Neural cell (in vitro differentiated cells): ENCODE data around the gene FBLN7. TPM values are rescaled to one million over a fixed set of nuclear protein-coding genes. Genes with fewer than 3 reads are reported as not detected.

Experiments
- H2AFZ ChIP-seq: fragments of 200-600, 300-800 bp; sonication (generic), shearing (Covaris generic); 2 replicates; pipeline ENCODE4 v1.6.0; 2014; ENCODE audit warnings: low read depth, mild to moderate bottlenecking, antibody characterized with exemption, low read length, moderate library complexity
- H3F3A ChIP-seq: fragments of 200-600 bp; shearing (Covaris generic); 2 replicates; pipeline ENCODE4 v1.6.1; 2016; ENCODE audit warnings: mild to moderate bottlenecking, moderate library complexity, mixed read lengths, antibody characterized with exemption, low read length; ENCODE audit not compliant: insufficient read depth, poor library complexity, severe bottlenecking
- H3K27ac ChIP-seq: fragments of 200-600, 300-800 bp; sonication (generic), shearing (Covaris generic); 2 replicates; pipeline ENCODE4 v1.5.1; 2014; ENCODE audit warnings: mild to moderate bottlenecking, low read length, moderate library complexity
- H3K27me3 ChIP-seq: fragments of 300-800, 200-600 bp; sonication (generic), shearing (Covaris generic); 2 replicates; pipeline ENCODE4 v1.6.0; 2014; ENCODE audit warnings: mild to moderate bottlenecking, low read depth, low read length, moderate library complexity; ENCODE audit not compliant: insufficient read depth
- H3K36me3 ChIP-seq: fragments of 300-800, 200-600 bp; sonication (generic), shearing (Covaris generic); 2 replicates; pipeline ENCODE4 v1.5.1; 2014; ENCODE audit warnings: mild to moderate bottlenecking, antibody characterized with exemption, low read length, moderate library complexity; ENCODE audit not compliant: insufficient read depth
- H3K4me2 ChIP-seq: fragments of 300-800, 200-600 bp; sonication (generic), shearing (Covaris generic); 2 replicates; pipeline ENCODE4 v1.6.0; 2014; ENCODE audit warnings: mild to moderate bottlenecking, low read length
- H3K4me3 ChIP-seq: fragments of 300-800, 200-600 bp; sonication (generic), shearing (Covaris generic); 2 replicates; pipeline ENCODE4 v1.5.1; 2014; ENCODE audit warnings: mild to moderate bottlenecking, low read length, moderate library complexity
- H3K79me2 ChIP-seq: fragments of 200-600 bp; shearing (Covaris generic); replicated peaks from 2 replicates; pipeline ENCODE4 v1.6.0; 2014; ENCODE audit warnings: mild to moderate bottlenecking, low read length, moderate library complexity; ENCODE audit not compliant: insufficient read depth
- H3K9ac ChIP-seq: fragments of 300-800, 200-600 bp; sonication (generic), shearing (Covaris generic); 2 replicates; pipeline ENCODE4 v1.6.1; 2016; ENCODE audit warnings: mild to moderate bottlenecking, low read length, mixed read lengths
- H3K9me2 ChIP-seq: fragments of 200-600 bp; shearing (Covaris generic); 2 replicates; pipeline ENCODE4 v1.6.1; 2016; ENCODE audit warnings: mild to moderate bottlenecking, low read length, mixed read lengths; ENCODE audit not compliant: insufficient read depth
- H3K9me3 ChIP-seq: fragments of 200-600, 300-800 bp; sonication (generic), shearing (Covaris generic); 2 replicates; pipeline ENCODE4 v1.6.1; 2016; ENCODE audit warnings: mild to moderate bottlenecking, mixed run types, low read length, moderate library complexity, mixed read lengths
- H4K20me1 ChIP-seq: fragments of 200-600 bp; shearing (Covaris generic); 2 replicates; pipeline ENCODE4 v1.6.1; 2016; ENCODE audit warnings: mild to moderate bottlenecking, mixed run types; ENCODE audit not compliant: insufficient read depth
- EP300 ChIP-seq: fragments of 450-650 bp; conservative IDR thresholded peaks from 2 replicates; pipeline ENCODE4 v1.6.1; 2014; ENCODE audit warnings: antibody characterized with exemption, mild to moderate bottlenecking, moderate library complexity; ENCODE audit not compliant: poor library complexity, severe bottlenecking
- EZH2 ChIP-seq: fragments of 200-600, 300-800 bp; shearing (Covaris generic), sonication (generic); IDR thresholded peaks from 2 replicates; pipeline ENCODE4 v1.6.1; 2014; ENCODE audit warnings: antibody characterized with exemption, low read length, borderline replicate concordance, mild to moderate bottlenecking; ENCODE audit not compliant: insufficient read depth, poor library complexity, severe bottlenecking
- MXI1 ChIP-seq: fragments of 450-650 bp; conservative IDR thresholded peaks from 2 replicates; pipeline ENCODE4 v1.6.1; 2014; ENCODE audit warnings: antibody characterized with exemption, mild to moderate bottlenecking; ENCODE audit not compliant: poor library complexity, severe bottlenecking
- POLR2AphosphoS5 ChIP-seq: IDR thresholded peaks from 2 replicates; pipeline ENCODE4 v1.6.1; 2012
- RAD21 ChIP-seq: fragments of 450-650 bp; conservative IDR thresholded peaks from 2 replicates; pipeline ENCODE4 v1.6.1; 2014; ENCODE audit warnings: antibody characterized with exemption, mild to moderate bottlenecking, moderate library complexity
- SMC3 ChIP-seq: fragments of 450-650 bp; conservative IDR thresholded peaks from 2 replicates; pipeline ENCODE4 v1.6.1; 2014; ENCODE audit warnings: antibody characterized with exemption, mild to moderate bottlenecking, moderate library complexity; ENCODE audit not compliant: poor library complexity
- TAF1 ChIP-seq: IDR thresholded peaks from 2 replicates; pipeline ENCODE4 v1.6.1; 2012; ENCODE audit warnings: low read depth
- polyA plus RNA-seq: library from polyadenylated mRNA; depleted of rRNA; stranded (reverse); fragments of >200 nt; gene quantifications from 2 replicates; pipeline ENCODE4 v1.2.3, GENCODE V29; 2014
- TF ChIP-seq, protein P1 (sequence below): IDR thresholded peaks from 2 replicates; pipeline ENCODE4 v1.6.1; 2012; ENCODE audit warnings: borderline replicate concordance
- TF ChIP-seq, protein P2 (sequence below): fragments of 450-650 bp; IDR thresholded peaks from 2 replicates; pipeline ENCODE4 v1.5.1; 2014; ENCODE audit warnings: antibody characterized with exemption, mild to moderate bottlenecking, moderate library complexity; ENCODE audit not compliant: poor library complexity, severe bottlenecking

Gene FBLN7
- polyA plus RNA-seq, 1 donor from 2014 or later = not detected

DNA sequence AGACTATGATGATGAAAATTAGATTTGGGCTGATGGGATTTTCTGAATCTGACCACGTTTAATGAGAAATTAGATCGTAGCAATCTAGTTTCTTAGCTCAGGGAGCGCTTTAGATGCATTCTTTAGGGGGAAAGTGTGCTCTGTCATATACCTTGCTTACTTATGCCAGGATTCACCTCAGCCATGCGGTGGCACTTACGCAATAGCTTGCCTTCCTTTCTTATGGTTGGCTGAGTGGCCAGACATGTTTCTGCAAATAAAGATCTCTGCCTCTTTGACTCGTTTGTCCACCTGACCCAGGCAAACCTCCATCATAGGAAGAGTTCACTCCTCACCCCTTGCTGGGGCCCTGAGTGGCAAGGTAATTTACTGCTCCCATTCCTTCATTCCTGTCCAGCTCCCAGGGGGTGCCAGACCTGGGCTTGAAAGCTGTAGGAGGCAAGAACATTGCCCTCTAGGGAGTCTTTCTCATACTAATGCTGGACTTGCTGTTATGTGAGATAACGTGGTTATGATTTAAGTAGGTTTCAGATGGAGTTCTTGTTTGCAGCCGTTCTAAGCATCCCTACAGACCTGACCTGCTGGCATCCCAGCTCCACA lies 57.1 kb downstream of the FBLN7 start:
- no peak overlapping the region for H3K9ac ChIP-seq
- TF ChIP-seq MXI1 (no peak), EZH2 (no peak), POLR2AphosphoS5 (no peak), TAF1 (no peak), RAD21 (no peak), SMC3 (no peak), EP300 (no peak)
- TF ChIP-seq, protein P1, sequence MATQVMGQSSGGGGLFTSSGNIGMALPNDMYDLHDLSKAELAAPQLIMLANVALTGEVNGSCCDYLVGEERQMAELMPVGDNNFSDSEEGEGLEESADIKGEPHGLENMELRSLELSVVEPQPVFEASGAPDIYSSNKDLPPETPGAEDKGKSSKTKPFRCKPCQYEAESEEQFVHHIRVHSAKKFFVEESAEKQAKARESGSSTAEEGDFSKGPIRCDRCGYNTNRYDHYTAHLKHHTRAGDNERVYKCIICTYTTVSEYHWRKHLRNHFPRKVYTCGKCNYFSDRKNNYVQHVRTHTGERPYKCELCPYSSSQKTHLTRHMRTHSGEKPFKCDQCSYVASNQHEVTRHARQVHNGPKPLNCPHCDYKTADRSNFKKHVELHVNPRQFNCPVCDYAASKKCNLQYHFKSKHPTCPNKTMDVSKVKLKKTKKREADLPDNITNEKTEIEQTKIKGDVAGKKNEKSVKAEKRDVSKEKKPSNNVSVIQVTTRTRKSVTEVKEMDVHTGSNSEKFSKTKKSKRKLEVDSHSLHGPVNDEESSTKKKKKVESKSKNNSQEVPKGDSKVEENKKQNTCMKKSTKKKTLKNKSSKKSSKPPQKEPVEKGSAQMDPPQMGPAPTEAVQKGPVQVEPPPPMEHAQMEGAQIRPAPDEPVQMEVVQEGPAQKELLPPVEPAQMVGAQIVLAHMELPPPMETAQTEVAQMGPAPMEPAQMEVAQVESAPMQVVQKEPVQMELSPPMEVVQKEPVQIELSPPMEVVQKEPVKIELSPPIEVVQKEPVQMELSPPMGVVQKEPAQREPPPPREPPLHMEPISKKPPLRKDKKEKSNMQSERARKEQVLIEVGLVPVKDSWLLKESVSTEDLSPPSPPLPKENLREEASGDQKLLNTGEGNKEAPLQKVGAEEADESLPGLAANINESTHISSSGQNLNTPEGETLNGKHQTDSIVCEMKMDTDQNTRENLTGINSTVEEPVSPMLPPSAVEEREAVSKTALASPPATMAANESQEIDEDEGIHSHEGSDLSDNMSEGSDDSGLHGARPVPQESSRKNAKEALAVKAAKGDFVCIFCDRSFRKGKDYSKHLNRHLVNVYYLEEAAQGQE = no peak
- TF ChIP-seq, protein P2, sequence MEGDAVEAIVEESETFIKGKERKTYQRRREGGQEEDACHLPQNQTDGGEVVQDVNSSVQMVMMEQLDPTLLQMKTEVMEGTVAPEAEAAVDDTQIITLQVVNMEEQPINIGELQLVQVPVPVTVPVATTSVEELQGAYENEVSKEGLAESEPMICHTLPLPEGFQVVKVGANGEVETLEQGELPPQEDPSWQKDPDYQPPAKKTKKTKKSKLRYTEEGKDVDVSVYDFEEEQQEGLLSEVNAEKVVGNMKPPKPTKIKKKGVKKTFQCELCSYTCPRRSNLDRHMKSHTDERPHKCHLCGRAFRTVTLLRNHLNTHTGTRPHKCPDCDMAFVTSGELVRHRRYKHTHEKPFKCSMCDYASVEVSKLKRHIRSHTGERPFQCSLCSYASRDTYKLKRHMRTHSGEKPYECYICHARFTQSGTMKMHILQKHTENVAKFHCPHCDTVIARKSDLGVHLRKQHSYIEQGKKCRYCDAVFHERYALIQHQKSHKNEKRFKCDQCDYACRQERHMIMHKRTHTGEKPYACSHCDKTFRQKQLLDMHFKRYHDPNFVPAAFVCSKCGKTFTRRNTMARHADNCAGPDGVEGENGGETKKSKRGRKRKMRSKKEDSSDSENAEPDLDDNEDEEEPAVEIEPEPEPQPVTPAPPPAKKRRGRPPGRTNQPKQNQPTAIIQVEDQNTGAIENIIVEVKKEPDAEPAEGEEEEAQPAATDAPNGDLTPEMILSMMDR = no peak
- H3K27ac ChIP-seq = no peak overlapping the region
- no peak overlapping the region for H2AFZ ChIP-seq
- no peaks in the 10 kb centered on the region for H3F3A ChIP-seq
- H3K9me3 ChIP-seq = no peaks in the 10 kb centered on the region
- no peaks in the 10 kb centered on the region for H3K79me2 ChIP-seq
- no peak overlapping the region for H3K4me2 ChIP-seq
- no peaks in the 10 kb centered on the region for H3K36me3 ChIP-seq
- H4K20me1 ChIP-seq = no peaks in the 10 kb centered on the region
- H3K4me3 ChIP-seq = no peak overlapping the region
- H3K27me3 ChIP-seq = no peaks in the 10 kb centered on the region
- H3K9me2 ChIP-seq = no peaks in the 10 kb centered on the region

DNA sequence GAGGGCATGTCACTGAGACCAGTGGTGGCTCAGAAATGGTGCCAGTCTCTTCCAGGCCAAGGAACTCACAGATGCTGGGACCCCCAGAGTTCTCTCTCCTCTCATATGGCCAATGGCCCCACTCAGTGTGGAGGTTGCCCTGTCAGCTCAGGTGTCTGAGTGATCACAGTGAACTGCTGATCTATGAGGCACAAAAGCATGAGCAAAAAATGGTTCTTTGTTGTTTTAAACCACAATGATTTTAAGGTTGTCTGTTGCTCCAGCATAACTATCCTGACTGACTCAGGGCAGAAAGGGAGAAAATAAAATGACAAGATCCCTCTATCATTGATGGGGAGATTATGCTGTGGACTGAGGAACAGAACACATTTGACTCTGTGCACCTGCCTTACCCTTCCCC lies 57.8 kb downstream of the FBLN7 start:
- Histone ChIP-seq H3K27me3 (no peaks in the 10 kb centered on the region), H3F3A (no peaks in the 10 kb centered on the region), H3K79me2 (no peaks in the 10 kb centered on the region), H3K9ac (no peak overlapping the region), H2AFZ (no peak overlapping the region), H3K4me3 (no peak overlapping the region), H3K9me2 (no peaks in the 10 kb centered on the region), H3K36me3 (no peaks in the 10 kb centered on the region), H3K27ac (no peak overlapping the region), H3K4me2 (no peak overlapping the region), H3K9me3 (no peaks in the 10 kb centered on the region), H4K20me1 (no peaks in the 10 kb centered on the region)
- TF ChIP-seq TAF1 (no peak), EP300 (no peak), MXI1 (no peak), RAD21 (no peak), EZH2 (no peak), POLR2AphosphoS5 (no peak), SMC3 (no peak)
- TF ChIP-seq, protein P1 = no peak
- TF ChIP-seq, protein P2 = no peak
